SK-N-SH (cell line): Measurements from ENCODE around the gene COPS7A. TPM values are rescaled to one million over a fixed set of nuclear protein-coding genes. Genes with fewer than 3 reads are reported as not detected.
A peak's percentile ranks its signal among the peaks of the same experiment; 100 is the strongest.

Source experiments
- CTCF ChIA-PET: fragments of 300-600, 350-600 bp; formaldehyde crosslinking; extraction: SDS; loops from one replicate; lab custom pipeline; 2021; lab: Yijun Ruan, JAX
- POLR2A ChIA-PET: fragments of 350-600 bp; sonication (Branson Sonifier 250); formaldehyde crosslinking; extraction: SDS; loops from one replicate; lab custom pipeline; 2020; ENCODE audit warnings: antibody characterized with exemption, inconsistent platforms; lab: Yijun Ruan, JAX
- DNase-seq: peaks from one replicate; pipeline ENCODE4 v3.0.0; 2012
- H2AFZ ChIP-seq: fragments of 200-600 bp; sonication (generic); 2 replicates; pipeline ENCODE4 v1.8.1; 2016; ENCODE audit warnings: antibody characterized with exemption, mild to moderate bottlenecking, low read depth
- H3F3A ChIP-seq: fragments of 200-600 bp; sonication (generic); replicated peaks from 2 replicates; pipeline ENCODE3; 2016; ENCODE audit warnings: antibody characterized with exemption, mild to moderate bottlenecking; ENCODE audit not compliant: insufficient read depth
- H3K27ac ChIP-seq, 2 experiments: fragments of 200-500 bp in 1 of 2; fragments of 200-600 bp in 1 of 2; sonication (Bioruptor generic) in 1 of 2; sonication (generic), shearing (Covaris generic) in 1 of 2; 2 replicates each; pipeline versions ENCODE4 v1.5.1 to v1.6.1; 2014 to 2016; ENCODE audit warnings: low read depth in 2 of 2, inconsistent platforms in 1 of 2, low read length in 1 of 2, mild to moderate bottlenecking in 1 of 2, mixed read lengths in 1 of 2
- H3K27me3 ChIP-seq: fragments of 200-600 bp; sonication (generic), shearing (Covaris generic); 2 replicates; pipeline ENCODE4 v1.6.1; 2016; ENCODE audit warnings: mixed run types; ENCODE audit not compliant: insufficient read depth
- H3K36me3 ChIP-seq, 2 experiments: fragments of 200-500 bp in 1 of 2; fragments of 200-600 bp in 1 of 2; sonication (Bioruptor generic) in 1 of 2; sonication (generic) in 1 of 2; replicated peaks in 1 of 2; 2 replicates each; pipeline versions ENCODE3 to v1.5.1; 2014 to 2016; ENCODE audit warnings: low read length in 1 of 2, mild to moderate bottlenecking in 1 of 2; ENCODE audit not compliant: insufficient read depth in 2 of 2, control insufficient read depth in 1 of 2
- H3K4me1 ChIP-seq, 2 experiments: fragments of 200-500 bp in 1 of 2; fragments of 200-600 bp in 1 of 2; sonication (Bioruptor generic) in 1 of 2; sonication (generic), shearing (Covaris generic) in 1 of 2; 2 replicates each; pipeline versions ENCODE4 v1.5.1 to v1.6.1; 2014 to 2016; ENCODE audit warnings: low read depth in 1 of 2, low read length in 1 of 2, mixed run types in 1 of 2; ENCODE audit not compliant: insufficient read depth in 2 of 2, control insufficient read depth in 1 of 2
- H3K4me2 ChIP-seq: fragments of 200-600 bp; sonication (generic), shearing (Covaris generic); 2 replicates; pipeline ENCODE4 v1.6.1; 2017; ENCODE audit warnings: mixed run types
- H3K4me3 ChIP-seq, 2 experiments: fragments of 200-500 bp in 1 of 2; fragments of 200-600 bp in 1 of 2; sonication (Bioruptor generic) in 1 of 2; sonication (generic), shearing (Covaris generic) in 1 of 2; 2 replicates each; pipeline versions ENCODE4 v1.5.1 to v1.8.1; 2014 to 2016; ENCODE audit warnings: low read depth in 2 of 2, inconsistent platforms in 1 of 2, low read length in 1 of 2, mild to moderate bottlenecking in 1 of 2, mixed read lengths in 1 of 2, moderate library complexity in 1 of 2
- H3K79me2 ChIP-seq: fragments of 200-600 bp; sonication (generic); 2 replicates; pipeline ENCODE4 v1.8.1; 2017; ENCODE audit warnings: mild to moderate bottlenecking; ENCODE audit not compliant: insufficient read depth
- H3K9ac ChIP-seq: fragments of 200-600 bp; sonication (generic); 2 replicates; pipeline ENCODE4 v1.6.1; 2017; ENCODE audit warnings: mixed run types
- H3K9me2 ChIP-seq: fragments of 200-600 bp; sonication (generic); 2 replicates; pipeline ENCODE4 v1.6.1; 2017; ENCODE audit warnings: mixed run types
- H3K9me3 ChIP-seq: fragments of 200-600 bp; sonication (generic); 2 replicates; pipeline ENCODE4 v1.6.1; 2017; ENCODE audit warnings: mixed run types, mild to moderate bottlenecking, moderate library complexity
- H4K20me1 ChIP-seq: fragments of 200-600 bp; sonication (generic); 2 replicates; pipeline ENCODE4 v1.6.1; 2017; ENCODE audit warnings: mild to moderate bottlenecking, mixed run types; ENCODE audit not compliant: insufficient read depth
- CHD2 ChIP-seq: fragments of 150-350 bp; IDR thresholded peaks from 2 replicates; pipeline ENCODE4 v1.6.1; 2018; ENCODE audit warnings: low read length; ENCODE audit not compliant: partially characterized antibody
- FOXM1 ChIP-seq: IDR thresholded peaks from 2 replicates; pipeline ENCODE4 v1.4.0; 2012; ENCODE audit warnings: low read depth, mild to moderate bottlenecking
- MXI1 ChIP-seq: IDR thresholded peaks from 2 replicates; pipeline ENCODE4 v1.6.1; 2012; ENCODE audit warnings: mild to moderate bottlenecking, low read depth, low read length, improper control_type of control experiment
- NRF1 ChIP-seq: IDR thresholded peaks from 2 replicates; pipeline ENCODE4 v1.6.1; 2012; ENCODE audit warnings: low read depth, mild to moderate bottlenecking, low read length
- YY1 ChIP-seq: IDR thresholded peaks from 2 replicates; pipeline ENCODE4 v1.4.0; 2012; ENCODE audit warnings: low read depth, mild to moderate bottlenecking
- WGBS: methylation state at CpG from one replicate; pipeline ENCODE4 v1.1.6; 2017; ENCODE audit warnings: low lambda C conversion rate; 5-methylcytosine and 5-hydroxymethylcytosine counted together
- polyA plus RNA-seq, 3 experiments: library from polyadenylated mRNA; depleted of rRNA; stranded (reverse); fragments of >200 nt; gene quantifications; 2 replicates each; pipeline ENCODE4 v1.2.3, GENCODE V29; 2012
- TF ChIP-seq, protein P1 (sequence below): IDR thresholded peaks from 2 replicates; pipeline ENCODE4 v1.4.0; 2012; ENCODE audit warnings: low read depth, borderline replicate concordance
- TF ChIP-seq, protein P2 (sequence below): IDR thresholded peaks from 2 replicates; pipeline ENCODE4 v1.4.0; 2012; ENCODE audit warnings: low read depth, borderline replicate concordance

COPS7A gene
- polyA plus RNA-seq, 1 of the 3 experiments (the other 2 are of a cell fraction), result 191 TPM

DNA sequence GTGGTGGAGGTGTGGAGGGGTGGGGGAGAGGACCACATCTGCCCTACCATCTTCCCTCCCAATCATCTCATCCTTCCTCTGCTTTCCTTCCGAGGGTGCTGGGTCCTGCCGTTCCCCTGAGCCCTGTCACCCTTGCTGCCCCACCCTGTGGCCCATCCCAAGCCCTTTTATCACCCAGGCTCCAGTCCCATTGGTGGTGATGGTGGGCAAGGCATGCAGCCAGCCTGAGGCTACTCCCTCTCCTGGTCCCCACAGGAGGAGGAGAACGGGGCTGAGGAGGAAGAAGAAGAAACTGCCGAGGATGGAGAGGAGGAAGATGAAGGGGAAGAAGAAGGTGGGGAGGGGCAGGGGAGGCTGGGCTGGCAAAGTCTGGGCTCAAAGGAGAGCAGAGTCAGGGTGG is 45.8 kb downstream of the COPS7A start:
- POLR2A ChIA-PET, result interaction anchor here (0.6 to 4.8 kb wide), 4 partner anchors 8 to 156 kb away, joined by 3 to 89 read pairs (median 18); partner anchors contain the start of genes MLF2 and ZNF384

DNA sequence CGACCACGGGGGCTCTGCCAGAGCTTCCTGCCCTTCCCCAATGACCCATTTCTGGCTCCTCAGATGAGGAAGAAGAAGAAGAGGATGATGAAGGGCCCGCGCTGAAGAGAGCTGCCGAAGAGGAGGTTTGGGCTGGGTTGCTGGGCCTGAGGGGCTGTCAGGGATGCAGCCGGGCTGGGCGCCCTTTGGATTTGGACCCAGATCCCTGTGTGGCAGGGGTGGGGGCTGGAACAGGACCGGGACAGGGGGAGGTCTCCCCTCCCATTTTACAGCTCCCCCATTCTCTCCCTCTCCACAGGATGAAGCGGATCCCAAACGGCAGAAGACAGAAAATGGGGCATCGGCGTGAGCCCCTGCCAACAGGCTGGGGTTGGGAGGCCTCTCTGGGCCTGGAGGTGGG is 46.2 kb downstream of the COPS7A start:
- Histone ChIP-seq H3K4me1 (peaks cover 17 to 38% of the 10 kb centered on the region in 2 experiments; a peak in 3 of 4 replicates), H3K4me2 (peak overlapping the region; percentile 96; the same call in 1 of the 2 replicates), H3K9me3 (no peaks in the 10 kb centered on the region), H2AFZ (no peak overlapping the region), H4K20me1 (peaks cover 40% of the 10 kb centered on the region), H3F3A (peaks cover 17% of the 10 kb centered on the region), H3K27ac (peak overlapping the region in 1 of 2 experiments; percentile 21; a peak in 2 of 4 replicates), H3K9me2 (no peaks in the 10 kb centered on the region), H3K36me3 (peaks cover 17 to 20% of the 10 kb centered on the region in 2 experiments), H3K4me3 (no peak overlapping the region), H3K27me3 (no peaks in the 10 kb centered on the region), H3K79me2 (peaks cover 40% of the 10 kb centered on the region), H3K9ac (no peak overlapping the region)
- ChIA-PET POLR2A (interaction anchor here (1.6 to 4.6 kb wide), 2 partner anchors 17 kb away, joined by 9 to 89 read pairs; partner anchors contain the start of gene MLF2), CTCF (interaction anchor here (1.2 to 15.2 kb wide), 5 partner anchors 8 to 55 kb away, joined by 3 to 343 read pairs (median 6); partner anchors contain the start of gene MLF2)
- TF ChIP-seq MXI1, result no peak
- no peak for TF ChIP-seq NRF1
- no peak for TF ChIP-seq CHD2
- TF ChIP-seq, protein P1, sequence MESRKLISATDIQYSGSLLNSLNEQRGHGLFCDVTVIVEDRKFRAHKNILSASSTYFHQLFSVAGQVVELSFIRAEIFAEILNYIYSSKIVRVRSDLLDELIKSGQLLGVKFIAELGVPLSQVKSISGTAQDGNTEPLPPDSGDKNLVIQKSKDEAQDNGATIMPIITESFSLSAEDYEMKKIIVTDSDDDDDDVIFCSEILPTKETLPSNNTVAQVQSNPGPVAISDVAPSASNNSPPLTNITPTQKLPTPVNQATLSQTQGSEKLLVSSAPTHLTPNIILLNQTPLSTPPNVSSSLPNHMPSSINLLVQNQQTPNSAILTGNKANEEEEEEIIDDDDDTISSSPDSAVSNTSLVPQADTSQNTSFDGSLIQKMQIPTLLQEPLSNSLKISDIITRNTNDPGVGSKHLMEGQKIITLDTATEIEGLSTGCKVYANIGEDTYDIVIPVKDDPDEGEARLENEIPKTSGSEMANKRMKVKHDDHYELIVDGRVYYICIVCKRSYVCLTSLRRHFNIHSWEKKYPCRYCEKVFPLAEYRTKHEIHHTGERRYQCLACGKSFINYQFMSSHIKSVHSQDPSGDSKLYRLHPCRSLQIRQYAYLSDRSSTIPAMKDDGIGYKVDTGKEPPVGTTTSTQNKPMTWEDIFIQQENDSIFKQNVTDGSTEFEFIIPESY, result no peak
- TF ChIP-seq, protein P2, sequence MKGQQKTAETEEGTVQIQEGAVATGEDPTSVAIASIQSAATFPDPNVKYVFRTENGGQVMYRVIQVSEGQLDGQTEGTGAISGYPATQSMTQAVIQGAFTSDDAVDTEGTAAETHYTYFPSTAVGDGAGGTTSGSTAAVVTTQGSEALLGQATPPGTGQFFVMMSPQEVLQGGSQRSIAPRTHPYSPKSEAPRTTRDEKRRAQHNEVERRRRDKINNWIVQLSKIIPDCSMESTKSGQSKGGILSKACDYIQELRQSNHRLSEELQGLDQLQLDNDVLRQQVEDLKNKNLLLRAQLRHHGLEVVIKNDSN, result no peak
- WGBS, result 84% methylated on average over 10 of the region's 12 CpGs
- DNase-seq, result no peak

More for the DNA sequence above, 45.8 kb downstream of the COPS7A start:
- Histone ChIP-seq H3K4me2 (peak overlapping the region; percentile 96), H3K4me1 (peaks cover 21 to 42% of the 10 kb centered on the region in 2 experiments; a peak in 3 of 4 replicates), H3K27me3 (no peaks in the 10 kb centered on the region), H3K79me2 (peaks cover 40% of the 10 kb centered on the region), H2AFZ (no peak overlapping the region), H3K9me2 (no peaks in the 10 kb centered on the region), H3K4me3 (no peak overlapping the region), H4K20me1 (peaks cover 40% of the 10 kb centered on the region), H3K27ac (no peak overlapping the region; a peak in 2 of 4 replicates), H3K36me3 (peaks cover 17 to 20% of the 10 kb centered on the region in 2 experiments), H3K9me3 (no peaks in the 10 kb centered on the region), H3F3A (peaks cover 21% of the 10 kb centered on the region), H3K9ac (no peak overlapping the region)
- DNase-seq, result no peak
- CTCF ChIA-PET, result interaction anchor here (0.9 to 15.2 kb wide), 8 partner anchors 8 to 59 kb away, joined by 3 to 343 read pairs (median 4); partner anchors contain the start of genes MLF2 and P3H3
- 85% methylated on average over 4 of the region's 4 CpGs for whole genome bisulfite sequencing
- TF ChIP-seq YY1 (no peak), FOXM1 (no peak)
